CD14-positive monocyte (primary cell): ENCODE results near the gene MYORG. TPM values are rescaled to one million over a fixed set of nuclear protein-coding genes. Genes with fewer than 3 reads are reported as not detected.

Experiments
- DNase-seq, 3 donors: peaks; one replicate each; pipeline ENCODE4 v3.0.0-alpha.2; 2011 to 2022
- H2AFZ ChIP-seq: 2 replicates; pipeline ENCODE4 v1.6.0; 2012; ENCODE audit warnings: mild to moderate bottlenecking, low read depth, low read length, inconsistent platforms; ENCODE audit not compliant: insufficient read depth, poor library complexity, severe bottlenecking
- H3K27ac ChIP-seq, 2 donors: 1 replicate in 1 of 2; 2 replicates in 1 of 2; pipeline ENCODE4 v1.5.1; 2012 to 2013; ENCODE audit warnings: low read length in 2 of 2, control low read depth in 1 of 2, inconsistent platforms in 1 of 2, low read depth in 1 of 2, mild to moderate bottlenecking in 1 of 2
- H3K27me3 ChIP-seq, 2 donors: one replicate each; pipeline versions ENCODE4 v1.6.0 to v1.6.1; 2011 to 2013; ENCODE audit warnings: low read length in 2 of 2; ENCODE audit not compliant: control insufficient read depth in 2 of 2, insufficient read depth in 2 of 2
- H3K36me3 ChIP-seq, 2 donors: replicated peaks in 1 of 2; 1 replicate in 1 of 2; 2 replicates in 1 of 2; pipeline versions ENCODE4 v1.5.1 to v1.6.1; 2012 to 2013; ENCODE audit warnings: low read length in 2 of 2, control low read depth in 1 of 2, inconsistent platforms in 1 of 2, mild to moderate bottlenecking in 1 of 2; ENCODE audit not compliant: insufficient read depth in 2 of 2, control insufficient read depth in 1 of 2
- H3K4me1 ChIP-seq, 2 donors: 1 replicate in 1 of 2; 2 replicates in 1 of 2; pipeline versions ENCODE4 v1.5.1 to v1.6.1; 2012 to 2013; ENCODE audit warnings: low read length in 2 of 2, control low read depth in 1 of 2, inconsistent platforms in 1 of 2, mild to moderate bottlenecking in 1 of 2, moderate library complexity in 1 of 2; ENCODE audit not compliant: insufficient read depth in 2 of 2, control insufficient read depth in 1 of 2
- H3K4me2 ChIP-seq: replicated peaks from 2 replicates; pipeline ENCODE3; 2012; ENCODE audit warnings: low read length, moderate library complexity, mild to moderate bottlenecking; ENCODE audit not compliant: poor library complexity, severe bottlenecking; ENCODE audit errors: extremely low read depth
- H3K4me3 ChIP-seq, 3 experiments: fragments of 200-600 bp in 1 of 3; sonication (generic) in 1 of 3; replicated peaks in 1 of 3; 1 replicate in 2 of 3; 2 replicates in 1 of 3; pipeline ENCODE4 v1.5.1; 2011 to 2013; ENCODE audit warnings: low read length in 3 of 3, mild to moderate bottlenecking in 3 of 3, control low read depth in 2 of 3, low read depth in 2 of 3, inconsistent platforms in 1 of 3, moderate library complexity in 1 of 3
- H3K79me2 ChIP-seq: 2 replicates; pipeline ENCODE4 v1.6.0; 2012; ENCODE audit warnings: mild to moderate bottlenecking, control low read depth, inconsistent platforms, low read length, moderate library complexity; ENCODE audit not compliant: insufficient read depth
- H3K9ac ChIP-seq: 2 replicates; pipeline ENCODE4 v1.6.0; 2017; ENCODE audit warnings: low read length, mild to moderate bottlenecking; ENCODE audit not compliant: insufficient read depth, poor library complexity, severe bottlenecking
- H3K9me3 ChIP-seq, 2 donors: replicated peaks in 1 of 2; 1 replicate in 1 of 2; 2 replicates in 1 of 2; pipeline versions ENCODE4 v1.5.1 to v1.6.1; 2012 to 2013; ENCODE audit warnings: low read length in 2 of 2, control low read depth in 1 of 2; ENCODE audit not compliant: control insufficient read depth in 1 of 2, insufficient read depth in 1 of 2
- H4K20me1 ChIP-seq: 2 replicates; pipeline ENCODE4 v1.6.0; 2012; ENCODE audit warnings: mild to moderate bottlenecking, low read length, control low read depth, moderate library complexity; ENCODE audit not compliant: insufficient read depth
- H3K27ac Mint-ChIP-seq, 7 donors: one replicate each; pipeline ENCODE4 v1.8.0; 2020; ENCODE audit warnings: mild to moderate bottlenecking in 7 of 7, mixed read lengths in 7 of 7, moderate library complexity in 6 of 7, inconsistent platforms in 2 of 7
- H3K27me3 Mint-ChIP-seq, 3 donors: one replicate each; pipeline ENCODE4 v1.8.0; 2021 to 2022; ENCODE audit warnings: low read depth in 3 of 3, mild to moderate bottlenecking in 3 of 3, mixed read lengths in 3 of 3, moderate library complexity in 3 of 3, inconsistent platforms in 1 of 3
- H3K36me3 Mint-ChIP-seq, 2 donors: one replicate each; pipeline ENCODE4 v1.8.0; 2020; ENCODE audit warnings: mixed read lengths in 2 of 2, inconsistent platforms in 1 of 2, mild to moderate bottlenecking in 1 of 2
- H3K4me1 Mint-ChIP-seq: one replicate; pipeline ENCODE4 v1.8.0; 2020; ENCODE audit warnings: mild to moderate bottlenecking, mixed read lengths
- H3K4me3 Mint-ChIP-seq, 2 donors: one replicate each; pipeline ENCODE4 v1.8.0; 2020; ENCODE audit warnings: mild to moderate bottlenecking in 2 of 2, mixed read lengths in 2 of 2, moderate library complexity in 1 of 2
- H3K9me3 Mint-ChIP-seq, 7 donors: one replicate each; pipeline ENCODE4 v1.8.0; 2020 to 2022; ENCODE audit warnings: mixed read lengths in 7 of 7, mild to moderate bottlenecking in 6 of 7, moderate library complexity in 6 of 7, inconsistent platforms in 2 of 7
- whole genome bisulfite sequencing: methylation state at CpG from one replicate; pipeline ENCODE4 v1.1.5; 2013; ENCODE audit warnings: missing lambda C conversion rate; ENCODE audit not compliant: insufficient coverage; 5-methylcytosine and 5-hydroxymethylcytosine counted together
- intact Hi-C, 2 donors: fragments of 100-400 bp; cut with micrococcal nuclease; formaldehyde crosslinking; loops; one replicate each; pipeline versions ENCODE4 v1.15.0 to v1.15.1; 2023
- polyA plus RNA-seq, 3 donors: library from polyadenylated mRNA; depleted of rRNA in 1 of 3; unstranded in 2 of 3; stranded (reverse) in 1 of 3; fragments of 300-500 nt in 2 of 3; fragments of >200 nt in 1 of 3; fragmentation: Illumina TruSeq in 2 of 3; gene quantifications; 1 replicate in 2 of 3; 2 replicates in 1 of 3; pipeline ENCODE4 v1.2.3, GENCODE V29; 2012 to 2021
- TF ChIP-seq, protein P1 (sequence below): fragments of 200-600 bp; IDR thresholded peaks from one replicate; pipeline ENCODE4 v1.8.0; 2022; ENCODE audit warnings: antibody characterized with exemption, mild to moderate bottlenecking

MYORG gene
- polyA plus RNA-seq, 3 donors = 0.01 to 0.05 TPM; not detected in 1

DNA sequence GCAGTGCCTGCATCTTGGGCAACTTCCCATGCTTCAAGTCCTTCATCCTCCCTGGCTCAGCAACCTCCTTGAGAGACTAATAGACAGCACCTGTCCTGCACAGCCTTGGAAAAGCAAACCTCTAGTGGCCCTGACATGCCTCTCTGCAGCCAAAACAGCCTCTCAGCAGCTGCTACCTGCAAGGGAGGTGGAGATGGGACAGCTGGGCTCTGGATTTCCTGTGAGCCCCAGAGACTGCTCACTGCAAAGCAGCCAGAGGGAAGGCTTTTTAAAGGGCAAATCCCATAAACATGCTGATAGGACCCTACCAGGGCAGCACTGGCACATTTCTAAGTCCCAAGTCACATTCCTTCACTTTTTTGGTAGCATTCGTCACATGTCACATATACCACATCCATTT is 31.5 kb upstream of the MYORG start:
- Mint-ChIP-seq H3K4me1 (peaks cover 4% of the 10 kb centered on the region), H3K36me3 (peaks cover 8 to 16% of the 10 kb centered on the region in 2 donors), H3K27ac (no peak overlapping the region), H3K4me3 (no peak overlapping the region), H3K9me3 (no peaks in the 10 kb centered on the region), H3K27me3 (peaks cover 0 to 2% (median 0%) of the 10 kb centered on the region in 3 donors)
- Histone ChIP-seq H3K27ac (no peak overlapping the region), H3K4me1 (no peaks in the 10 kb centered on the region), H3K27me3 (no peaks in the 10 kb centered on the region), H3K4me2 (no peak overlapping the region), H3K36me3 (peaks cover 0 to 6% of the 10 kb centered on the region in 2 donors), H3K4me3 (no peak overlapping the region), H3K9ac (no peak overlapping the region), H4K20me1 (peaks cover 5% of the 10 kb centered on the region), H2AFZ (no peak overlapping the region), H3K9me3 (no peaks in the 10 kb centered on the region), H3K79me2 (no peaks in the 10 kb centered on the region)
- TF ChIP-seq, protein P1, sequence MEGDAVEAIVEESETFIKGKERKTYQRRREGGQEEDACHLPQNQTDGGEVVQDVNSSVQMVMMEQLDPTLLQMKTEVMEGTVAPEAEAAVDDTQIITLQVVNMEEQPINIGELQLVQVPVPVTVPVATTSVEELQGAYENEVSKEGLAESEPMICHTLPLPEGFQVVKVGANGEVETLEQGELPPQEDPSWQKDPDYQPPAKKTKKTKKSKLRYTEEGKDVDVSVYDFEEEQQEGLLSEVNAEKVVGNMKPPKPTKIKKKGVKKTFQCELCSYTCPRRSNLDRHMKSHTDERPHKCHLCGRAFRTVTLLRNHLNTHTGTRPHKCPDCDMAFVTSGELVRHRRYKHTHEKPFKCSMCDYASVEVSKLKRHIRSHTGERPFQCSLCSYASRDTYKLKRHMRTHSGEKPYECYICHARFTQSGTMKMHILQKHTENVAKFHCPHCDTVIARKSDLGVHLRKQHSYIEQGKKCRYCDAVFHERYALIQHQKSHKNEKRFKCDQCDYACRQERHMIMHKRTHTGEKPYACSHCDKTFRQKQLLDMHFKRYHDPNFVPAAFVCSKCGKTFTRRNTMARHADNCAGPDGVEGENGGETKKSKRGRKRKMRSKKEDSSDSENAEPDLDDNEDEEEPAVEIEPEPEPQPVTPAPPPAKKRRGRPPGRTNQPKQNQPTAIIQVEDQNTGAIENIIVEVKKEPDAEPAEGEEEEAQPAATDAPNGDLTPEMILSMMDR = no peak
- intact Hi-C loops = no loop called here
- DNase-seq = no peak
- WGBS = 100% methylated on average over 1 of the region's 1 CpG

DNA sequence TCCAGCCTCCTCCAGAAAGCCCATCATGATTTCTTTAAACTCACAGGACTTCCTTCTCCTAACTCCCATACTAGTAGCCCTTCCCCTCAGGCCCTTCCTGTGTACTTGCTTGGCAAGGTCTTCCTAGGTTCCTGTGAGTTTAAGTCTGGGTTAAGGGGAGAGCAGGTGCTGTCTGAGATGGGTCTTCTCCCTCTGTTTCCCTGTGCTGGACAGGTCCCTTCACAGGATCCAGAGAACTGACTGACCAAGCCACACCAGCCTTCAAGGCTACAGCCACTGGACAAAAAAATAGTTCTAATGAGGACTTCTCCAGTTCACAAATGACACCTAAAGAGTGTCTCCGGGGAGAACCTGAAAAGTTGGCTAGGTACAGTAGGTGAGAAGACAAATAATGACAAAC is 29.5 kb upstream of the MYORG start:
- intact Hi-C loops = no loop called here
- no peak overlapping the region for H3K4me3 ChIP-seq
- no peaks in the 10 kb centered on the region for H3K4me1 ChIP-seq
- no peaks in the 10 kb centered on the region for H4K20me1 ChIP-seq
- no peaks in the 10 kb centered on the region for H3K9me3 ChIP-seq
- no peak overlapping the region for H3K27ac ChIP-seq
- no peak overlapping the region for H3K9ac ChIP-seq
- H3K4me2 ChIP-seq = no peak overlapping the region
- TF ChIP-seq, protein P1 = no peak
- DNase-seq = no peak
- no CpG with 5 or more reads among the region's 1 CpG for WGBS
- H3K27ac Mint-ChIP-seq = no peak overlapping the region
- no peak overlapping the region for H3K4me3 Mint-ChIP-seq
- peaks cover 19 to 32% of the 10 kb centered on the region in 2 donors for H3K36me3 Mint-ChIP-seq
- H3K79me2 ChIP-seq = no peaks in the 10 kb centered on the region
- peaks cover 10 to 25% of the 10 kb centered on the region in 2 donors for H3K36me3 ChIP-seq
- H3K27me3 Mint-ChIP-seq = no peaks in the 10 kb centered on the region
- no peaks in the 10 kb centered on the region for H3K27me3 ChIP-seq
- no peak overlapping the region for H2AFZ ChIP-seq
- H3K4me1 Mint-ChIP-seq = peaks cover 4% of the 10 kb centered on the region
- peaks cover 0 to 2% (median 0%) of the 10 kb centered on the region in 7 donors for H3K9me3 Mint-ChIP-seq
